HG03342 (cell line): ENCODE measurements around the gene PTPRM.

ENCODE experiments used
- ATAC-seq: cut with Tn5 transposase; IDR thresholded peaks from one replicate; pipeline ENCODE4 v1.9.1; 2021; ENCODE audit warnings: mild to moderate bottlenecking, moderate library complexity; ENCODE audit not compliant: unreplicated experiment

PTPRM gene

GRCh38 chr18:8339210-8339609 is 772.1 kb downstream of the PTPRM start:
- no peak for ATAC-seq

- no peak for ATAC-seq
Observed at GRCh38 chr18:8339952-8340351, 772.8 kb downstream of the PTPRM start.

GRCh38 chr18:8341481-8342230 is 774.5 kb downstream of the PTPRM start:
- ATAC-seq, result no peak

- ATAC-seq, result no peak
Observed at GRCh38 chr18:8348051-8348720, 781.1 kb downstream of the PTPRM start.

GRCh38 chr18:8349608-8350323 is 782.6 kb downstream of the PTPRM start:
- no peak for ATAC-seq

- no peak for ATAC-seq
Observed at GRCh38 chr18:8350628-8351027, 783.5 kb downstream of the PTPRM start.

- ATAC-seq, result no peak
Observed at GRCh38 chr18:8351161-8351560, 784.0 kb downstream of the PTPRM start.

- ATAC-seq, result no peak
Observed at GRCh38 chr18:8354304-8354703, 787.2 kb downstream of the PTPRM start.

- ATAC-seq, result no peak
Observed at GRCh38 chr18:8356001-8356400, 788.9 kb downstream of the PTPRM start.

GRCh38 chr18:8357320-8357719 is 790.2 kb downstream of the PTPRM start:
- no peak for ATAC-seq

GRCh38 chr18:8358033-8358765 is 791.1 kb downstream of the PTPRM start:
- no peak for ATAC-seq

GRCh38 chr18:8359076-8359475 is 792.0 kb downstream of the PTPRM start:
- no peak for ATAC-seq

- ATAC-seq, result no peak
Observed at GRCh38 chr18:8359481-8359880, 792.4 kb downstream of the PTPRM start.

- no peak for ATAC-seq
Observed at GRCh38 chr18:8361941-8362471, 794.9 kb downstream of the PTPRM start.

GRCh38 chr18:8362863-8363262 is 795.7 kb downstream of the PTPRM start:
- no peak for ATAC-seq

GRCh38 chr18:8364385-8364784 is 797.3 kb downstream of the PTPRM start:
- ATAC-seq, result no peak

GRCh38 chr18:8365006-8365405 is 797.9 kb downstream of the PTPRM start:
- no peak for ATAC-seq

- no peak for ATAC-seq
Observed at GRCh38 chr18:8365528-8365927, 798.4 kb downstream of the PTPRM start.

GRCh38 chr18:8366070-8366469 is 799.0 kb downstream of the PTPRM start:
- ATAC-seq, result no peak

- no peak for ATAC-seq
Observed at GRCh38 chr18:8366656-8367055, 799.5 kb downstream of the PTPRM start.
